K562 (cell line): ENCODE results near the gene ATP5F1D. TPM values are rescaled to one million over a fixed set of nuclear protein-coding genes. Genes with fewer than 3 reads are reported as not detected.

Experiments used
- AFF4 ChIP-seq: sonication (generic); formaldehyde crosslinking; IDR thresholded peaks from 2 replicates; pipeline ENCODE4 v1.8.0; 2023; ENCODE audit warnings: mild to moderate bottlenecking, missing genetic modification reagents
- ARHGAP35 ChIP-seq: fragments of 450-650 bp; IDR thresholded peaks from 2 replicates; pipeline ENCODE4 v1.6.1; 2018; ENCODE audit not compliant: partially characterized antibody
- CHAMP1 ChIP-seq: fragments of 450-650 bp; IDR thresholded peaks from 2 replicates; pipeline ENCODE4 v1.6.1; 2016; ENCODE audit warnings: mild to moderate bottlenecking
- E2F1 ChIP-seq: sonication (generic); formaldehyde crosslinking; IDR thresholded peaks from 2 replicates; pipeline ENCODE4 v1.8.1; 2023; ENCODE audit warnings: mild to moderate bottlenecking, missing genetic modification reagents, moderate library complexity
- FOXJ3 ChIP-seq: sonication (generic); formaldehyde crosslinking; IDR thresholded peaks from 2 replicates; pipeline ENCODE4 v1.4.0; 2020; ENCODE audit warnings: mild to moderate bottlenecking, missing genetic modification reagents
- HMG20A ChIP-seq: fragments of 450-650 bp; formaldehyde crosslinking; conservative IDR thresholded peaks from 2 replicates; pipeline ENCODE4 v1.4.0; 2020; ENCODE audit warnings: mild to moderate bottlenecking, mixed read lengths
- HNRNPK ChIP-seq: fragments of 200-400 bp; formaldehyde crosslinking; IDR thresholded peaks from one replicate; pipeline ENCODE4 v1.6.1; 2018; ENCODE audit warnings: mild to moderate bottlenecking, low read depth, low read length; ENCODE audit not compliant: poor library complexity, severe bottlenecking
- ID3 ChIP-seq, 2 experiments: fragments of 250-450 bp in 1 of 2; fragments of 450-650 bp in 1 of 2; sonication (Bioruptor Pico) in 1 of 2; IDR thresholded peaks; 2 replicates each; pipeline versions ENCODE4 v1.6.1 to v1.8.0; 2016 to 2021; ENCODE audit warnings: mild to moderate bottlenecking in 2 of 2, moderate library complexity in 2 of 2, missing compliant biosample characterization in 1 of 2, missing genetic modification characterization in 1 of 2
- NCOA6 ChIP-seq: fragments of 450-650 bp; IDR thresholded peaks from 2 replicates; pipeline ENCODE4 v1.6.1; 2017; ENCODE audit warnings: mild to moderate bottlenecking
- ZBTB43 ChIP-seq: sonication (generic); formaldehyde crosslinking; IDR thresholded peaks from 2 replicates; pipeline ENCODE4 v1.8.0; 2023; ENCODE audit warnings: mild to moderate bottlenecking, missing genetic modification reagents
- ZNF3 ChIP-seq: fragments of 250-450 bp; sonication (Bioruptor Pico); IDR thresholded peaks from 2 replicates; pipeline ENCODE4 v1.5.0; 2021; ENCODE audit warnings: mild to moderate bottlenecking, moderate library complexity
- ZNF445 ChIP-seq: fragments of 250-450 bp; sonication (Bioruptor Pico); IDR thresholded peaks from 2 replicates; pipeline ENCODE4 v1.4.0; 2020; ENCODE audit warnings: low read depth, mild to moderate bottlenecking, moderate library complexity
- ZNF696 ChIP-seq: fragments of 250-450 bp; sonication (Bioruptor Pico); conservative IDR thresholded peaks from 2 replicates; pipeline ENCODE4 v1.4.0; 2020; ENCODE audit warnings: mild to moderate bottlenecking, moderate library complexity
- ZNF764 ChIP-seq: fragments of 250-450 bp; sonication (Bioruptor Pico); IDR thresholded peaks from 2 replicates; pipeline ENCODE4 v1.4.0; 2020; ENCODE audit warnings: low read depth, mild to moderate bottlenecking, moderate library complexity
- polyA plus RNA-seq, 8 experiments: library from polyadenylated mRNA; depleted of rRNA in 4 of 8; stranded (reverse) in 5 of 8; unstranded in 3 of 8; fragments of >200 nt; fragmentation: Nextera tagmentation in 2 of 8; fragmentation: Illumina TruSeq in 1 of 8; extraction: Ambion mirVana in 2 of 8; extraction: Trizol in 1 of 8; gene quantifications; 2 replicates each; pipeline versions ENCODE4 v1.2.1 to v1.2.3, GENCODE V29; 2011 to 2014; ENCODE audit warnings: inconsistent platforms in 1 of 8, missing spikeins in 1 of 8
- total RNA-seq, 7 experiments: library from RNA; depleted of rRNA in 6 of 7; stranded (reverse); fragments of >200 nt in 6 of 7; fragmentation: Illumina TruSeq in 2 of 7; extraction: Trizol in 2 of 7; gene quantifications; 2 replicates each; pipeline versions ENCODE4 v1.2.1 to v1.2.3, GENCODE V29; 2011 to 2021; ENCODE audit warnings: low replicate concordance in 1 of 7
- TF ChIP-seq, protein P1 (sequence below): fragments of 250-450 bp; sonication (Bioruptor Pico); IDR thresholded peaks from 2 replicates; pipeline ENCODE4 v1.8.0; 2022; ENCODE audit warnings: inconsistent platforms, mild to moderate bottlenecking, moderate library complexity, borderline replicate concordance

ATP5F1D gene
- total and polyA plus RNA-seq, 9 of the 15 experiments (the other 6 are each of a cell fraction or from before 2014, with no cell fraction given) = 3.9 to 409 (median 36.8) TPM

GRCh38 chr19:1268226-1269064 is 26.9 kb downstream of the ATP5F1D start (continued):
- no peak for TF ChIP-seq E2F1 (CRISPR knock-in tag)
- no peak for TF ChIP-seq CHAMP1
- TF ChIP-seq ZNF445 (CRISPR knock-in tag) = no peak
- peak; percentile 17 for TF ChIP-seq ARHGAP35
- no peak for TF ChIP-seq HNRNPK
- TF ChIP-seq, protein P1, sequence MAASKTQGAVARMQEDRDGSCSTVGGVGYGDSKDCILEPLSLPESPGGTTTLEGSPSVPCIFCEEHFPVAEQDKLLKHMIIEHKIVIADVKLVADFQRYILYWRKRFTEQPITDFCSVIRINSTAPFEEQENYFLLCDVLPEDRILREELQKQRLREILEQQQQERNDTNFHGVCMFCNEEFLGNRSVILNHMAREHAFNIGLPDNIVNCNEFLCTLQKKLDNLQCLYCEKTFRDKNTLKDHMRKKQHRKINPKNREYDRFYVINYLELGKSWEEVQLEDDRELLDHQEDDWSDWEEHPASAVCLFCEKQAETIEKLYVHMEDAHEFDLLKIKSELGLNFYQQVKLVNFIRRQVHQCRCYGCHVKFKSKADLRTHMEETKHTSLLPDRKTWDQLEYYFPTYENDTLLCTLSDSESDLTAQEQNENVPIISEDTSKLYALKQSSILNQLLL (CRISPR knock-in tag) = no peak
- TF ChIP-seq FOXJ3 = no peak
- no peak for TF ChIP-seq NCOA6
- TF ChIP-seq ZNF696 (CRISPR knock-in tag) = no peak
- TF ChIP-seq ZNF3 (CRISPR knock-in tag) = no peak
- TF ChIP-seq AFF4 = 0 out of 2 replicates have a peak, but pooled peaks have one; percentile 7
- TF ChIP-seq ID3 (CRISPR knock-in tag; IDR thresholded peaks at IDR 0.05) = no peak
- TF ChIP-seq ID3 (tag; IDR thresholded peaks at IDR 0.05) = 0 out of 2 replicates have a peak, but pooled peaks have one; percentile 27
- no peak for TF ChIP-seq ZNF764 (CRISPR knock-in tag)
- TF ChIP-seq HMG20A (CRISPR knock-in tag) = no peak
- TF ChIP-seq ZBTB43 (CRISPR knock-in tag) = no peak
